Activated CD4-positive, alpha-beta T cell treated with anti-CD3 and anti-CD28 coated beads, Interleukin-10, Interleukin-2, amounts not matched to agents 100 ng/mL and 50 ng/mL, durations not matched to agents 16 hours and 8 hours (primary cell): Measurements from ENCODE around the gene CAMTA1.
A peak's percentile ranks its signal among the peaks of the same experiment; 100 is the strongest.
"Not testable (repeated sequence)": the region's sequence is repeated elsewhere in the genome, so short reads cannot be mapped to it uniquely, and the experiment has no call there.

Source experiments
- DNase-seq: peaks from one replicate; pipeline ENCODE4 v3.0.0-alpha.2; 2020

Gene CAMTA1

DNA sequence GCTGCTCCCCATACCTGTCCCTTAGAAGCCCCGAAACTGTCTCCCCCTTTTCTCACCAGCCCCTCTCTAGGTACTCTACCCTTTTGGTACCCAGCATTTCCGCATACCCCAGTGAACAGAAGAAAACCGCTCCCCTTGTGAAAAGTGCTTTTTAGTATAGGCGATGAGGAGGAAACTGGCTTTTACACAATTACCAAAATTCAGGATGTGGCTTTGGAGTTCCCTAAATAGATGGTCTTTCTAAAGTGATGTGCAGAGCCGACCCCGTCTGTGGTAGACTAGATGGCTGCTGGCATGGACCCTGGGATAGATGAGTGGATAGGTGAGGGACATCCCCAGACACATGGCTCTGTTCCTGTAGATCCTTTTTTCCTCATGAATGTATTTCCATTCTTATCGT lies 996.2 kb downstream of the CAMTA1 start:
- DNase-seq: no peak

- DNase-seq: no peak
Observed at GRCh38 chr1:7781923-7782495, 996.8 kb downstream of the CAMTA1 start.

- DNase-seq: peak; percentile 32
Observed at GRCh38 chr1:7783178-7783711, 998.0 kb downstream of the CAMTA1 start.

GRCh38 chr1:7783826-7784491 lies 998.7 kb downstream of the CAMTA1 start, which contains the start of gene PER3:
PER3 (plus strand) TSS chr1:7784291; CDS start chr1:7784878, 587 bp downstream.
- peak; percentile 92 for DNase-seq

DNA sequence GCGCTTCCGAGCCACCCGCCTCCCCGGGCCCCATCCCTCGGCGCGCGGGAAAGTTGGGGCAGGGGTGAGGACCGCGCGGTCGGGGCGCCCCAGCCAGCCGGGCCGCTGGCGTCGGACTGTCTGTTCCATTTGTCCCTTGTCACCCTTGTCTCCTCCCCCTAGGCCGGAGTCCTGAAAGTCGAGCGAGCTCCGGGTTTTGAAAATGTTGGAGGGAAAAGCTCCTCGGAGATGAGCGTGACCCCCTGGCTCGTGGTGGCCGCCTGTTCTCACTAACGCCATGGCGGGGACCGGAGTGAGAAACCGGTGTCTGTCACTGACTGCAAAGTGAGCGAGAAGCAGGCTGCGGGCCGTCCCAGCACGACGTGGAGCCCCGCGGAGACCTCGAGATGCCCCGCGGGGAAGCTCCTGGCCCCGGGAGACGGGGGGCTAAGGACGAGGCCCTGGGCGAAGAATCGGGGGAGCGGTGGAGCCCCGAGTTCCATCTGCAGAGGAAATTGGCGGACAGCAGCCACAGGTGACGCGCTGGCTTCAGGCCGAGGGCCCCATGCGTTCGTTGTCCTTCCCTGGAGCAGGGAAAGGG lies 999.3 kb downstream of the CAMTA1 start:
- DNase-seq: no peak

GRCh38 chr1:7785108-7785507 lies 999.9 kb downstream of the CAMTA1 start:
- DNase-seq: no peak

GRCh38 chr1:7786795-7787194 lies 1001.5 kb downstream of the CAMTA1 start:
- DNase-seq: no peak

- no peak for DNase-seq
Observed at GRCh38 chr1:7789828-7790227, 1004.6 kb downstream of the CAMTA1 start.

DNA sequence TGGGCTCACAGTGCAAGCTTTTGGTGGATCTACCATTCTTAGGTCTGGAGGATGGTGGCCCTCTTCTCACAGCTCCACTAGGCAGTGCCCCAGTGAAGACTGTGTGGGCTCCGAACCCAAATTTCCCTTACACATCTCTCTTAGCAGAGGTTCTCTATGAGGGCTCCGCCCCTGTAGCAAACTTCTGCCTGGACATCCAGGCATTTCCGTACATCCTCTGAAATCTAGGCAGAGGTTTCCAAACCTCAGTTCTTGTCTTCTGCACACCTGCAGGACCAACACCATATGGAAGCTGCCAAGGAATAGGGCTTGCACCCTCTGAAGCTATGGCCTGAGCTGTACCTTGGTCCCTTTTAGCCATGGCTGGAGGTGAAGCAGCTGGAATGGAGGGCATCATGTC lies 1005.8 kb downstream of the CAMTA1 start:
- DNase-seq: not testable (repeated sequence)

DNA sequence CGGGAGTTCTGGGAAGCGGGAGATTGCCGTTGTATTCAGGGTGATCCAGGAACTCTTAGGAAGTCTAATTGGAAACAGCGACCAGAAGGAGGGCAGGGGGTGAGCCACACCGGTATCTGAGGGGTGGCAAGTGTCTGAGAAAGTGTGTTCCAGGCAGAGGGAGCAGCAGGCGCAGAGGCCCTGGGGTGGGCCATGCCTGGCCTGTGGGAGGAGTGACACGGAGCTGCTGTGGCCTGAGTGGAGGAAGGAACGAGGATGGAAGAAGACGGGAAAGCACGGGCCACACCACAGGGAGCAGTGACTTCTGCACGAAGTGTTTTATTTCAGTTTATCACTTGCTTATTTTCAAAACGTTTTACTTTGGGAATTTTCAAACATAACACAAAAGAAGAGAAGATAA lies 1010.2 kb downstream of the CAMTA1 start:
- DNase-seq: no peak

- DNase-seq: no peak
Observed at GRCh38 chr1:7805460-7805859, 1020.2 kb downstream of the CAMTA1 start.

- peak; percentile 31 for DNase-seq
Observed at GRCh38 chr1:7808253-7808844, 1023.1 kb downstream of the CAMTA1 start.

- no peak for DNase-seq
Observed at GRCh38 chr1:7809742-7810141, 1024.5 kb downstream of the CAMTA1 start.

- DNase-seq: peak; percentile 52
Observed at GRCh38 chr1:7810395-7810794, 1025.1 kb downstream of the CAMTA1 start.

- no peak for DNase-seq
Observed at GRCh38 chr1:7811476-7811875, 1026.2 kb downstream of the CAMTA1 start.

DNA sequence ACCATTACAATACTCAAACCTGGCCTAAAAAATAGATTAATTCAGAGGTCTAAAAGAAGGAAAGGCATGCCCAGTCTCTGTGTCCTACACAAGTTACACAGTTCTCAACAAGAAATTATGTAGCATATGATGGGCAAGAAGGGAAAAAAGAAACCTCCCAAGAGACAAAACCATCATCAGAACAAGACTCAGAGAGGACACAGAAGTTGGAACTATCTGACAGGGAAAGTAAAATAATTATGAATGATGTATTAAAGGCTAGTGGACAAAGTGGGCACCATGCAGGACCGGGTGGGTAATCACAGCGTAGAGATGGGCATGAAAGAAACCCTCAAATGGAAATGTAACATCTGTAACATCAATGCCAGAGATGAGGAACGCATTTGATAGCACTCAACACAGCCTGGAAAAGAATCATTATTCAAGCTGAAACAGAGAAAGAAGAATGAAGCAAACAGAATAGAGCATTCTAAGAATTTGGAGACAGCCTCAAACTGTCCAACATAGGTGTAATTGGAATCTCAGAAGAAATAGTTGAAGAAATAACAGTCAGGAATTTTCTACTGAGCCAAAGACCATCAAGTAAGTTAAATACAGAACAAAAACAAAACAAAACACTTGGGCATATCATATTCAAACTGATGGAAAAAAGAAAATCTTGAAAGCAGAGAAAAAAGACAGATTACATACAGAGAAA lies 1028.6 kb downstream of the CAMTA1 start:
- no peak for DNase-seq
